ENCODE results near the gene ZCCHC14. TPM values are rescaled to one million over a fixed set of nuclear protein-coding genes. Genes with fewer than 3 reads are reported as not detected.

The ZCCHC14 gene
- total RNA-seq, 1 experiment from 2014 or later: 27.7 TPM

- H2BK15ac ChIP-seq (ENCODE audit: low read depth, low read length): no peak overlapping the region
- H3K79me1 ChIP-seq (ENCODE audit: insufficient read depth, low read depth, low read length, poor library complexity, severe bottlenecking): no peaks in the 10 kb centered on the region
Measured at GRCh38 chr16:87502308-87502969, 9.6 kb upstream of the ZCCHC14 start.

More at GRCh38 chr16:87502308-87502969, 9.6 kb upstream of the ZCCHC14 start:
- Histone ChIP-seq H4K5ac (ENCODE audit: insufficient read length, low read depth, low read length) (no peak overlapping the region), H3K79me2 (ENCODE audit: insufficient read depth, low read length) (no peaks in the 10 kb centered on the region), H4K8ac (replicated peaks; ENCODE audit: insufficient read length, low read depth, low read length) (peak overlapping the region; percentile 3), H3K4ac (ENCODE audit: low read depth, low read length) (no peak overlapping the region), H2BK20ac (ENCODE audit: low read depth, low read length, poor library complexity, severe bottlenecking) (no peak overlapping the region), H4K91ac (ENCODE audit: insufficient read length, low read depth, low read length) (no peak overlapping the region), H3T11ph (ENCODE audit: low read length) (no peak overlapping the region), H3K9me3 (ENCODE audit: control insufficient read depth, low read depth, low read length) (no peaks in the 10 kb centered on the region), H4K20me1 (ENCODE audit: control insufficient read depth, insufficient read depth, insufficient read length) (no peaks in the 10 kb centered on the region), H3K23me2 (ENCODE audit: insufficient read length, low read depth, low read length, poor library complexity, severe bottlenecking) (no peaks in the 10 kb centered on the region), H3K9ac (ENCODE audit: extremely low read depth, insufficient read length, low read length) (no peak overlapping the region), H3K56ac (ENCODE audit: insufficient read length, low read depth, low read length) (no peak overlapping the region), H3K27me3 (ENCODE audit: insufficient read depth, low read length) (no peaks in the 10 kb centered on the region), H3K14ac (ENCODE audit: insufficient read depth, low read length) (no peak overlapping the region), H2BK5ac (ENCODE audit: insufficient read length, low read length) (no peak overlapping the region), H3K23ac (ENCODE audit: insufficient read length, low read depth, low read length) (no peak overlapping the region), H2BK120ac (ENCODE audit: low read depth, low read length, poor library complexity, severe bottlenecking) (no peak overlapping the region), H3K4me2 (ENCODE audit: insufficient read depth, insufficient read length, low read length) (no peak overlapping the region), H3K27ac (ENCODE audit: insufficient read length, low read depth, low read length) (no peak overlapping the region), H3K18ac (ENCODE audit: insufficient read length, low read depth, low read length) (no peak overlapping the region), H3K4me1 (ENCODE audit: insufficient read depth, low read length) (no peaks in the 10 kb centered on the region), H2BK12ac (ENCODE audit: insufficient read length, low read depth, low read length) (no peak overlapping the region), H2AFZ (ENCODE audit: low read length) (no peak overlapping the region), H2AK5ac (ENCODE audit: insufficient read length, low read length) (no peak overlapping the region)
- Mint-ChIP-seq H3K27me3 (ENCODE audit: low read depth) (no peaks in the 10 kb centered on the region), H3K9me3 (no peaks in the 10 kb centered on the region), H3K36me3 (ENCODE audit: insufficient read depth in 1 of 3, low read depth in 3 of 3) (no peaks in the 10 kb centered on the region), H3K27ac (no peak overlapping the region), H3K4me1 (no peaks in the 10 kb centered on the region), H3K4me3 (no peak overlapping the region)
- WGBS (ENCODE audit: extremely low coverage, insufficient read length, low lambda C conversion rate): 100% methylated on average over 5 of the region's 5 CpGs
- TF ChIP-seq CTCF (conservative IDR thresholded peaks at IDR 0.05): no peak
- no peak for DNase-seq
